GM21447 (cell line): Measurements from ENCODE around the gene HRNR.
"Not testable (repeated sequence)": the region's sequence is repeated elsewhere in the genome, so short reads cannot be mapped to it uniquely, and the experiment has no call there.

Source experiments
- ATAC-seq: cut with Tn5 transposase; IDR thresholded peaks from one replicate; pipeline ENCODE4 v1.9.1; 2021; ENCODE audit not compliant: unreplicated experiment

HRNR gene

DNA sequence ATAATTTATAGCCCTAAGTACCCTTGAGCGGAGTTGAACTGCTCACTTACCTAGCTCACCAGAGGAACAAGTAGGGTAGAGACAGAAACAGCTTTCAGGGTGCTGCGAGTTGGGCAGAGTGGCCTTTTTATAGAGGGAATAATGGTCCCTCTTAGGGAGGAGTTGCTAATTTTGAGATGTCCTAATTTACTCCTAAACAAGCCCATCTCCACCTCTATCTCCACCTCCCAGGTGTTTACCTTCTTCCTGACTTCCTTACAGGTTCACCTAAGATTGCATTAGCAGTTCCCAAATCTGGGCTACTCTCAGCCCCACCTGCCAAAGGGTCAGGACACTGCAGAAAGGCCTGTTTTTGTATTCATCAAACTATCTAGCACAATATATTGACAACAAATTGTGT lies at the start of gene HRNR:
Gene HRNR (minus strand): TSS at position 101 of the 400 bp plus-strand sequence. CDS start 940 bp downstream, outside the sequence.
- no peak for ATAC-seq

GRCh38 chr1:152256394-152256793 lies 32.4 kb upstream of the HRNR start:
- ATAC-seq, result not testable (repeated sequence)

- no peak for ATAC-seq
These were observed 28.2 kb upstream of the HRNR start for GRCh38 chr1:152252157-152252556.

- ATAC-seq, result no peak
These were observed 27.4 kb upstream of the HRNR start for GRCh38 chr1:152251391-152251790.

- no peak for ATAC-seq
These were observed 23.3 kb upstream of the HRNR start for GRCh38 chr1:152247316-152247715.

- no peak for ATAC-seq
These were observed 20.7 kb upstream of the HRNR start for GRCh38 chr1:152244576-152245273.

DNA sequence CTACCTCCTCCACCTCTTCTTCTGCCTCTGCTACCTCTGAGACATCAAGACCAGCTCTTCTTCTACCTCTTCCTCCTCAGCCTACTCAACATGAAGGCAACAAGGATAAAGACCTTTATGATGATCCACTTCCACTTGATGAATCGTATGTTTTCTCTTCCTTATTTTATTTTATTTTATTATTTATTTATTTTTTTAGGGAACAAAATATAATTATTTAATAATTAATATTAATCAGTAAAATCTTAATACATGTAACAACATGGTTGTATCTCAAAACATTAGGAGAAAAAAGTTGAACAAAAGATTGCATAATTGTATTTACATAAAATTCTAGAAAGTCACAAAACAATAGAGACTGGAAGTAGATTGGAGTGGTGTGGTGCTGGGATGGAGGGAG lies 13.1 kb upstream of the HRNR start:
- ATAC-seq, result no peak

DNA sequence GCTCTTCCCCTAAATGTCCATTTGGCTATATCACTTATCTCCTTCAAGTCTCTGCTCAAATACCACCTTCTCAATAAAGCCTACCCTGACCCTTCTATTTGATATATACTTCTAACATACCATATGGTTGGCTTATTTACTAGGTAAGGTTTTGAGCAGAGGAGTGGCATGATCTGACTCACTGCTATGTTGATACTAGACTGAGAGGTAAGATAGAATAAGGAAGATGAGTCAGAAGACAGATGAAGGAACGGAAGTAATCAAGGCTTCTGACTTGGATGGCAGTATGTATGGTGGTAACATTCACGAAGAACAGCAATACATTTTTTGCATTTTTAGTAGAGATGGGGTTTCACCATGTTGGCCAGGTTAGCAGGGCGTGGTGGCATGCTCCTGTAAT lies 4.8 kb upstream of the HRNR start:
- ATAC-seq, result no peak

DNA sequence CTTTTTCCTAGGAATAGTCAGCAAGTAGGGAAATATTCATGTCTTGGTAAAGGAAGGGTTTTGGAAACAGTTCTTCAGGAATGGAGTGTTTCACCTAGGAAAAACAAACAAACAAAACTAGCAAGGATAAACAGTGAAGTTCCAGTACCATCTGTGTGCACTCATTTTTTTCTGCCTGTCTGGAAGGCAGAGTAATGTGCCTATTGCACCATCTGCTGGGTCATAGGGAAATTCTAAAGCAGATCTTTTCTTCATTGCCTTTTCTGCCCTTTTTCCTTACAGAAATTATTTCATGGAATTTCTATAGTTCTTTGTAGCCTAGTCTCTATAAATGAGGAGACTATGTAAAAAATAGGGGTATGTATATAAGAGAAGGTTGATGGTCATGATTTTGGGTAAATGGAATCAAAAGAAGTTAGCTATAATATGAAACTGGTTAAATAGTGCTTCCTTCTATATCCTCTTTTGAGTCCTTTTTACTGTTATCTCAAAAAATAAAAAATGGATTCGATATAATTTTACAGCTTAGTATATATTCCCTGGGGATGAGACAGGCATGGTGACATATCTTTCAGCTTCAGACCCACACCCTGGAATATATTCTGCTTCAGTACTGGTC lies 3.4 kb upstream of the HRNR start:
- ATAC-seq, result no peak

- ATAC-seq, result no peak
These were observed 1.7 kb upstream of the HRNR start for GRCh38 chr1:152225678-152226077.

GRCh38 chr1:152220166-152221163 lies 3.5 kb downstream of the HRNR start:
- ATAC-seq, result no peak

DNA sequence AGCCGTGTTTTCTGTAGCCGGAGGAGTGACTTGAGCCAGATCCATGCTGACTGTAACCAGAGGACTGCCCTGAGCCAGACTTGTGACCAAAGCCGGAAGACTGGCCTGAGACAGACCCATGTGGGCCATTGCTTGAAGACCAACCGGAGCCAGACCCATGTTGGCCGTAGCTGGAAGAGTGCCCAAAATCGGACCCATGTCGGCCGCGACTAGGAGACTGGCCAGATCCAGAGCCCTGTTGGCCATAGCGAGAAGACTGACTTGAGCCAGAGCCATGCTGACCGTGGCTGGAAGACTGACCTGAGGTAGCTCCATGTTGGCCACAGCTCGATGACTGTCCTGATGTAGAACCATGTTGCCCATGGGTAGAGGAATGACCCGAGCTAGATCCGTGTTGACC lies 4.6 kb downstream of the HRNR start:
- not testable (repeated sequence) for ATAC-seq

DNA sequence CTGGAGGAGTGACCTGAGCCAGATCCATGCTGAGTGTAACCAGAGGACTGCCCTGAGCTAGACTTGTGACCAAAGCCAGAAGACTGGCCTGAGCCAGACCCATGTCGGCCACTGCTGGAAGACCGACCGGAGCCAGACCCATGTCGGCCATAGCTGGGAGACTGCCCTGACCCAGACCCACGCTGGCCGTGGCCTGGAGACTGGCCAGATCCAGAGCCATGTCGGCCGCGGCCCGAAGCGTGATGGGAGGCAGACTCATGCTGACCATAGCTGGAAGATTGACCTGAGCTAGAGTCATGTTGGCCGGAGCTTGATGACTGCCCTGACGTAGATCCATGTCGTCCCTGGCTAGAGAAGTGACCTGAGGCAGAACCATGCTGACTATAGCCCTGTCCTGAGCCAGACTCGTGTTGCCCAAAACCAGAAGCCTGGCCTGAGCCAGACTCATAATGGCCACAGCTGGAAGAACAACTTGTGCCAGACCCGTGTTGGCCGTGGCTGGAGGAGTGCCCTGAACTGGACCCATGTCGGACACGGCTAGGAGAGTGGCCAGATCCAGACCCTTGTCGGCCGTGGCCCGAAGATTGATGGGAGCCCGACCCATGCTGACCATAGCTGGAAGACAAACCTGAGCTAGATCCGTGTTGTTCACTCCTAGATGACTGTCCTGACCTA lies 5.1 kb downstream of the HRNR start:
- no peak for ATAC-seq

DNA sequence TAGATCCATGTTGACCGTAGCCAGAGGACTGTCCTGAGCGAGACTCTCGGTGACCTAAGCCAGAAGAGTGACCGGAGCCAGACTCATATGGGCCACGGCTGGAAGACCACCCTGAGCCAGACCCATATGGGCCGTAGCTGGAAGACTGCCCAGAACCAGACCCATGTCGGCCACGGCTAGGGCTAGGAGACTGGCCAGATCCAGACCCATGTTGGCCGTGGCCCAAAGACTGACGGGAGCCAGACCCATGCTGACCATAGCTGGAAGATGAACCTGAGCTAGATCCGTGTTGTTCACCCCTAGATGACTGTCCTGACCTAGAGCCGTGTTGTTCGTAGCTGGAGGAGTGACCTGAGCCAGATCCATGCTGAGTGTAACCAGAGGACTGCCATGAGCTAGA lies 8.4 kb downstream of the HRNR start:
- not testable (repeated sequence) for ATAC-seq

DNA sequence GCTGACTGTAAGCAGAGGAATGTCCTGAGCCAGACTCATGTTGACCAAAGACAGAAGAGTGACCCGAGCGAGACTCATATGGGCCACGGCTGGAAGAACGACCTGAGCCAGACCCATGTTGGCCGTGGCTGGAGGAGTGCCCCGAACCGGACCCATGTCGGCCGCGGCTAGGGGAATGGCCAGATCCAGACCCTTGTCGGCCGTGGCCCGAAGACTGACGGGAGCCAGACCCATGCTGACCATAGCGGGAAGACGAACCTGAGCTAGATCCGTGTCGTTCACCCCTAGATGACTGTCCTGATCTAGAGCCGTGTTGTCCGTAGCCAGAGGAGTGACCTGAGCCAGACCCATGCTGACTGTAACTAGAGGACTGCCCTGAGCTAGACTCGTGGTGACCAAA lies 9.1 kb downstream of the HRNR start:
- not testable (repeated sequence) for ATAC-seq

- no peak for ATAC-seq
These were observed 25.0 kb downstream of the HRNR start for GRCh38 chr1:152198982-152199381.

DNA sequence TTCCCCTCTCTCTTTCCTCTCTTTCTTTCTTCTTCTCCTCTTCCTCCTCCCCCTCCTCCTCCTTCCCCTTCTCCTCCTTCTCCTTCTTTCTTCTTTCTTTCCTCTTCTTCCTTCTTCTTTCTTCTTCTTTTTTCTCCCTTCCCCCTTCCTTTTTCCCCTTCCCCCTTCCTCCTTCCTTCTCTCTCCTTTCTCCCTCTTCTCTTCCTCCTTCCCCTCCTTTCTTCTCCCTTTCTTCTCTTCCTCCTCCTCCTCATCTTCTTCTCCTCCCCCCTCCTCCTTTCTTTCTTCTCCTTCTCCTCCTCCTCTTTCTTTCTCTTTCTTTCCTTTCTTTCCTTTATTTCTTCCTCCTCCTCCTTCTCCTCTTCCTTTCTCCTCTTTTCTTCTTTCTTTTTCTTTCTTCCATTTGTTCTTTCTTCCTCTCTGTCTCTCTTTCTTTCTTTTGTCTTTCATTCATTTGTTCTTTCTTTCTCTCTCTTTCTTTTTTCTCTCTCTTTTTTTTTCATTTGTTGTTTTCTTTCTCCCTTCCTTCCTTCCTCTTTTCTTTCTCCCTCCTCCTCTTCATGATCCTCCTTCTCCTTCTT lies 26.5 kb downstream of the HRNR start:
- no peak for ATAC-seq

DNA sequence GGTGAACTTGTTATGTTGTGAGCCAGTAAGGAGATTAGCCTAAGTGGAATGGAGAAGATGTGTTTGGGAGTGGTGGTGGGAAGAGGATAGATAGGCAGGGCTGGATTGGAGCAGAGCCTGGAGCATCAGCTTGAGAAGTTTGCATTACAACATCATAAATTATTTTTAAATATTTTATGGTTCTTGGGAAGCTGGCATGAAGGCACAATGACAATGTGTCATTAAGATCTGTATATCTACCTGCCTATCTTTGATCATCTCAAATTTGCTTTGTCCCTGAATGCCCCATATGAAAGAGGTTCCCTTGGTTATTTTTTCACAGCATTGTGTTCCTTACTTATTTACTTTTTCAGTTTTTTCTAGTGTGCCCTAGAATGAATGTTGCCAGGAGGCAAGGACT lies 32.3 kb downstream of the HRNR start:
- ATAC-seq, result no peak

- no peak for ATAC-seq
These were observed 32.7 kb downstream of the HRNR start for GRCh38 chr1:152191260-152191659.

GRCh38 chr1:152190589-152190988 lies 33.4 kb downstream of the HRNR start:
- ATAC-seq, result no peak
